HG03571 (cell line): Measurements from ENCODE around the gene MYO19.
"Not testable (repeated sequence)": the region's sequence is repeated elsewhere in the genome, so short reads cannot be mapped to it uniquely, and the experiment has no call there.

ENCODE experiments used
- ATAC-seq: cut with Tn5 transposase; IDR thresholded peaks from one replicate; pipeline ENCODE4 v1.9.1; 2021; ENCODE audit not compliant: unreplicated experiment

MYO19 gene

GRCh38 chr17:36532435-36532975, 2.2 kb downstream of the MYO19 start:
- ATAC-seq, result no peak

DNA sequence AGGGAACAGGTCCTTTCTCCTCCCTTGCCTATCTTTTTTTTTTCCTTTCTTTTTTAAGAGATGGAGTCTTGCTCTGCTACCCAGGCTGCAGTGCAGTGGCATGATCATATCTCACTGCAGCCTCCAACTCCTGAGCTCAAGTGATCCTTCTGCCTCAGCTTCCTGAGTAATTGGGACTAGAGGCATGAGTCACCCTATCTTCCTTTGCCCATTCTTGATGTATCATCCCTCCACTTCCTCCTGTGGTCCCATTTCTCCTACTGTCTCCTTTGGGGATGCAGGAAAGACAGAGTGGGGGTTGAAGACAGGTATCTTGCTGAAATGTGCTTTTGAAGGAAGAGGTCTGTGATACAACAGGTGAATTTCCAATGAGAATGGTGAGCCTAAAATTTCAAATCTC, 5.5 kb downstream of the MYO19 start:
- no peak for ATAC-seq

- ATAC-seq, result no peak
Measured at GRCh38 chr17:36527621-36528250, 6.9 kb downstream of the MYO19 start.

- ATAC-seq, result no peak
Measured at GRCh38 chr17:36525888-36526287, 8.8 kb downstream of the MYO19 start.

DNA sequence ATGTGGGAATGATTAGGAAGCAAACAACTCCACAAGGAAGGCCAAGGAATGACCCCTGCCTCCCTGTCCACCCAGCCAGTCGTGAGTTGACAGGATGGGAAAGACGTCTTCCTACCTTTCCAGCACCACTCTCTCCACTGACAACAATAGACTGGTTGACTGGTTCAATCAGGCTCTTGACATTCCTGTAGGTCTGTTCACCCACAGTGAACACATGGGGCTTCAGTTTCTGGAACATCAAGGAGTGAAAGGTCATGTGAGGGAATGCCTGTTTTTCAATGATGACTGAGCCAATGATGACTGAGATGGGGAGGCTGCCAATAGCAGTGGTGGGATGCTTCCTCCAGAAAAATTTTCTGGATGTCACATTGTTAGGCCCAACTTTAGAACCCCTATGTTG, 9.6 kb downstream of the MYO19 start:
- no peak for ATAC-seq

DNA sequence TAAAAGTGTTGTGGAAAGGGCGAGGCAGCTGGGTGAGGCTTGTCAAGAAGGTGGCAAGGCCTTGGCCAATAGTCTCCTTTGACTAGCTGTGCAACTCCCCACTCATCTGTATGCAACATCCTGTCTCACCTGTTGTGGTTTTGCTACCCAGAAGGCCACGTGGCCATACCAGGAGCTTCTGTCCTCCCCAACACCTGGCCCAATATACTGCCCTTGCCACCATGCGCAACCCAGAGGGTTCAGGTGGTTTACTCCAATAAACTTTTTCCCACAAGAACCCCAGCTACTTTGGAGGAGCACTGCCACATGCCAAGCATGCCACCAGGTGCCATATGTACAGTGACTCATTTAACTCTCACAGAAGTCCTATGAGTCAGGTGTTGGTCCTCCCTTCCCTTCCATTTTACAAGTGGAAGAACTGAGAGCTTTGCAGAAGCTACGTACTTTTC, 10.2 kb downstream of the MYO19 start:
- no peak for ATAC-seq

DNA sequence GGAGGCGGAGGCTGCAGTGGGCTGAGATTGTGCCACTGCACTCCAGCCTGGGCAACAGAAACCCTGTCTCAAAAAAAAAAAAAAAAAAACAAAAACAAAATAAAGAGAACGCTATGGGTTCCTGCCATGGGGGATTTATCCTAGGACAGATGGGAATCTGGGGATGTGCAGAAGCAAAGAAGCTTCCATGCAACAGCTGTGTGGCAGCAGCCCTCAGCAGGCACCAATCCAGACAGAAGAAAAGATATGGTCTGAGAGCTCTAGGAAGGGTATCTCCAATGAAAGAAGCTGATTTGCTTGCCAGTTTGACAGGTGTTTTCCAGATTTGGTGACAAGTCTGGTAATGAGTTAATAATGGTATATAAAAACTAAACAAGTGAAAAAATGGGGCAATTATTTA, 11.6 kb downstream of the MYO19 start:
- ATAC-seq, result no peak

DNA sequence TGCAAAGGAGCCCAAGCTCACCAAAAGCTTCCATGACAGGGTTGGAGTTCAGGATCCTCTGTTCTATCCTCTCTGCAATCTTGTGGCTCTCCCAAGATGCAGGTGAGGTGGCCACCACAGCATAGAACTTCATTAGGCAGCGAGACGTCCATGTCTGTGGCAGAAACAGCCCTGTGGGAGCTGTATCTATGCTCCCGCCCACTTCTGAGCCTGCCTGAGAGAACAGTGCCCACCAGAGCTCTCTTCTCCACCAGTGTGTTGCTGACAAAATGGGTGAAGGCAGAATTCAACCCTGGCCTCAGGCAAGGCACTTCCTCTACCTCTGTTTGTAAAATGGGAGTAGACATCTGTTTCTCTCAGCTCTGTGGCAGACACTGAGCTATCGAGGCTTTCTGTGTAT, 18.8 kb downstream of the MYO19 start:
- ATAC-seq, result no peak

DNA sequence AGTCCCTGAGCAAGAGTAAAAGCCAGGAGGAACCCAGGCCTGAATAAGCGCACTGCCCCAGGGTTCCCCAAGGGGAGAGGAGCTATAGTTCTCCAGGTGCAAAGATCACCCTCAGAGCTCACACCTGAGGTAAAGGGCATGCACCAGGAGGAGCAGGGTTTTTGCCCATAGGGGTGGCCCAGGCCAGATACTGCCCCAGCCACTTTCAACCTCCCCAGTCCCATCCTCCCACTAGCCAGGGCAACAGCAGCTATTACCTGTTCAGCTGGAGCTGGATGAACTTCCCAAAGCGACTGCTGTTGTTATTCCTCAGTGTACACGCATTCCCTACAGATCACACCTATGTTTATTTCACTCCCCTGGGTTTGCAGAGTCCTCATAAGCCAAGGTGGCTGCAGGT, 19.8 kb downstream of the MYO19 start:
- ATAC-seq, result no peak

GRCh38 chr17:36512641-36513040, 22.0 kb downstream of the MYO19 start:
- ATAC-seq, result no peak

DNA sequence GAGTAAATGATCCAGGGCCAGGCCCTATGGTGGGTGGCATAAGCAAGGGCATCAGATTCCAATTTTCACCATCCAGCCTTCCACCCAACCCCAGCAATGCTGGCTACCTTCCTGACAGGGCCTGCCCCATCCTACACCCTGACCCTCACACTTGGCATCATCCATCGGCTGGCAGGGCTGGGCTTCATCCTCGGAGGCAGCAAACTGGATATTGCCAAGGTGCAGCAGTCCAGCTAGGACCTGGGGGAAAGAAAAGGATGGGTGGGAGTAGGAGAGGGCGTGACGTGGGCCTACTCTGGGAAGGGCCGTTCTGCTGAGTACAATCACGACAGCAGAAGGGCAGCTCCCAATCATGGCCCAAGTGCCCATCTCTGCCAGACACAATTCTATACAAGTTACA, 23.5 kb downstream of the MYO19 start:
- ATAC-seq, result no peak

DNA sequence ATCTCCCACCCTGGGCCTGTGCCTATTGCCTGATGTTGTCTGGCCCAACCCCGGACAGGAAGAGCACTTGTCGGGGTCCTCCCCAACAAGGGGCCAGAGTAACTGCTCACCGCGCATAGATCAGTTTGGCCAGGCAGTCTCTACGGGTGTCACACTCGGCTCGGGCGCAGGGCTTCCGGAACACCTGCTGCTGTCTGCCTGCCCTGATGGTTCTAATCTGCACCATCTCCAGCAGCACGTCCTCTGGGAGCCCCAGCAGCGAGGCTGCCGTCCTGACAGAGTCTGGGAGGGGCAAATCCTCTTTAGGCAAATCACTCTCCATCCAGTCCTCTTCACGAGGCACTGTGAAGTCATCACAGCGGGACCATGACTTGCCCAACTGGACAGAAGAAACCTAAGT, 24.0 kb downstream of the MYO19 start:
- ATAC-seq, result no peak

- no peak for ATAC-seq
Measured at GRCh38 chr17:36509272-36509985, 25.2 kb downstream of the MYO19 start.

GRCh38 chr17:36508439-36508838, 26.2 kb downstream of the MYO19 start:
- not testable (repeated sequence) for ATAC-seq

DNA sequence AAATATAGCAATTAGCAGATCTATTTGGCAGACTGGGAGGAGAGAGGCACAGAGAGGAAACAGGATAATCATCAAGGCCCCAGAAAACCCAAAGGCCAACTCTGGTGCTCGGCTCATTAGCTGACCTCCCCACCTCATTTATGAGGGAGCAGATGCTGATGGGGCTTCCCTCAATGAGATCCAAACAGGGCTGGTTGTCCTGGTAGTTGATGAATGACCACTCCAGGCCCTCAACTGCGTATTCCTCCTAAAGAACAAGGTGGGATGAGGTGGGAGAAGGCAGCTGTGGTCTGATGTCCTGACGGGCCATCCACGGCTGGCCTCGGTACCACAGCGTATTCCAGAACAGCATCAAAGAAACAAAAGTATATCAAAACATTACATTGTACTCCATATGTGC, 27.4 kb downstream of the MYO19 start:
- ATAC-seq, result no peak

DNA sequence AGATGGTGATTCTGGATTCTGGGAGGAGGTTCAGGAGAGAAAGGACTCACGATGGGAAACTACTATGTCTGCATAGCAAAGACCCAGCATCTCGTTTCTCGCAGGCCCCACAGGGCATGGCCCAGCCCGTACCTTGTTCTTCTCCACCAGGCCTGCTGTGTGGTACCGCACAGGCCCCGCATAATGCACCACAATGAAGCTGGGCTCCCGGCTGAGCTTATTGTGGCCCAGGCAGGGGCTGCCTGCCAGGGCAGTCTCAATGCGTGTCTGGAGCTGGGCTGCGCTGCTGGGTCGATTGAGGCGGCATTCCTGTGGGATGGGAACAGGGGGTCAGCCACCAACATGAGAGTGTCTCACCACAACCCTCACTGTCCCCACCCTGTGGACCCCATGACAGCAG, 27.8 kb downstream of the MYO19 start:
- ATAC-seq, result no peak

- ATAC-seq, result no peak
Measured at GRCh38 chr17:36506249-36506826, 28.3 kb downstream of the MYO19 start.

DNA sequence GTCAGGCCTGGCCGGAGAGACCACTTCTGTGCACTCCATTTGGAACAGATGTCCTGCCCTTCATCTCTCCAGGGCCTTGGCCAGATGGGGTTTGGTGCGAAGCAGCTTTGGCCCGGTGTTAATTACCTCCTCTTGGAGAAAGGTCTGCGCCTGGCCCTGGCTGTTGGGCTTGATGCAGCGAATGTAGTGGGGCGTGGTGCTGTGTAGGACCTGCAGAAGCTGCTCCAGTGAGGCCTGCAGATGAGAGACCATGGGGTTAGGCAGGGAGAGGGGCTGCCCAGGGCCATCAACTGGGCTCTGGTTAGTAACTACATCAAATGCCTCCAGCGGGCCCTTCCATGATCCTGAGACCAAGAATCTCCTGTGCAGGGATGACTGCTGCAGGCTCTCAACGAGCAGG, 29.5 kb downstream of the MYO19 start:
- ATAC-seq, result no peak

DNA sequence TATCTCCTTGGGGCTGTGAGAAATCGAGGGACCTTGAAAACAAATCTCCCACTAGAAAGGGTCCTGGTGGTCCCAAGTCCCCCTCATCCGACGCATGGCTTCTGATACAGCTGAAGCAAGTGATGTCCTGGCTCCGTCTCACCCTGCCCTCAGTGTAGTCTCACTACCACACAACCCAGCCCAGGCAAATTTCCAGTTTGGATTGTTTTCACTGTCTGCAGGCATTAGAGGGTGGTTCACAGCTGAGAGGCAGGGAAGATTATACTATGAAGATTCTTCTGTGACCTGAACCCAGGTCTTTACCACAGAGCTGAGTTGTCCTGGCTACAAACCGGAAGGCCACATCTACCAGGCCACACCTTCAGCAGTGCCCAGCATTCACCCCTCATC, 30.5 kb downstream of the MYO19 start:
- no peak for ATAC-seq

- ATAC-seq, result no peak
Measured at GRCh38 chr17:36503456-36504155, 31.1 kb downstream of the MYO19 start.

GRCh38 chr17:36501963-36502362, 32.7 kb downstream of the MYO19 start:
- no peak for ATAC-seq

- ATAC-seq, result no peak
Measured at GRCh38 chr17:36501351-36501750, 33.3 kb downstream of the MYO19 start.
